ENCODE data around the gene NFE2L2. TPM values are rescaled to one million over a fixed set of nuclear protein-coding genes. Genes with fewer than 3 reads are reported as not detected.

Gene NFE2L2
- total and polyA plus RNA-seq, 2 donors (not counting 3 experiments of a cell fraction or from before 2014, with no cell fraction given): 57.1 to 66.2 TPM

DNA sequence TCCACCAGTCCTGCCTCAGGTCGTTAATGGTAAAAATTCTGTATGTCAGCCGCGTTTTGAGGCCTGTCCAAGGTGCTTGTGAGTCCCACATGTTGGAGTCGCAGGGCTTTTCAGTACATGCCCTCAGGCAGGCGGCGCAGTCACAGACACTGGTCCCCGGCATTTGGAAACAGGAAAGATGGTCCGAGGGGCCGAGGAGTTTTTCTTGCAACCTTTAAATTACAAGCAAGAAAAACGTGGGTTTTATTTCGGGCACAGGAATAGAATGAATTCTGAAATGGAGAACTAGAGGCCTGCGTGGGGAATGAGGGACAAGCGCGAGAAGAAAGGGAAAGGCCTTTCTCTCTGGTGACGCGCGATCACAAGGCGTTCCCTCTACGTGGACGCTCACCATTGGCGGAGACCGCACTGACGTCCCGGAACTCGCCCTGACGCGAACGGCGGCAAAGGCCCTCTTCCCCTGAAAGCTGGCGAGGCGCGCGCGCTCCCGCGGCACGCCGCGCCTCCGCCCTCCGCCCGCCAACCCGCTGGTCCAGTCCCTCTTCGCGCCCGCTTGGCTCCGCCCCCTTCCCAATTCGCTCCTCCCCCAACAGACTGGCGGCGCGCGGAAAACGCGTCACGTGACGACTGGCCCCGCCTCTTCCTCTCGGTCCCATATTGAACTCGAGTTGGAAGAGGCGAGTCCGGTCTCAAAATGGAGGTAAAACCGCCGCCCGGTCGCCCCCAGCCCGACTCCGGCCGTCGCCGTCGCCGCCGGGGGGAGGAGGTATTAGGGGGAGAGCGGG, 52.2 kb downstream of the NFE2L2 start, which contains the start of gene HNRNPA3:
Gene HNRNPA3 (plus strand): TSS at position 689 of the 785 bp plus-strand sequence. CDS start 6 bp downstream, at position 695.
- intact Hi-C loops (cut with micrococcal nuclease) (loop anchor here (1.0 to 5.0 kb wide), 9 partner anchors 40 to 1081 kb away; no protein-coding TSS in a partner anchor), dilution Hi-C loops (cut with MboI; ENCODE audit: extremely low pct_ligation_motif_present, low sequenced_read_pairs) (no loop called here)
- peak; percentile 92 for FAIRE-seq
- no TSS peak for BruUV-seq (replicated peaks)
- H4K20me1 ChIP-seq (replicated peaks; ENCODE audit: control insufficient read depth, extremely low read depth, insufficient read depth, low read length): peaks cover 22% of the 10 kb centered on the region
- TF ChIP-seq GATA2 (IDR thresholded peaks at IDR 0.05; ENCODE audit: insufficient read depth, insufficient read length, low read depth, low read length) (no peak), POLR2A (IDR thresholded peaks at IDR 0.05; ENCODE audit: low read depth, low read length) (peak; percentile 97), MAX (IDR thresholded peaks at IDR 0.05; ENCODE audit: insufficient read depth, insufficient read length) (peak; percentile 2), FOS (IDR thresholded peaks at IDR 0.05; ENCODE audit: borderline replicate concordance, insufficient read depth, low read length) (no peak), POLR2AphosphoS5 (IDR thresholded peaks at IDR 0.05; ENCODE audit: insufficient read depth, low read depth, low read length) (peak; percentile 88), MYC (IDR thresholded peaks at IDR 0.05; ENCODE audit: low read depth, low read length) (no peak), JUN (IDR thresholded peaks at IDR 0.05; ENCODE audit: borderline replicate concordance, insufficient read depth, insufficient read length, low read depth) (no peak), EZH2 (IDR thresholded peaks at IDR 0.05; ENCODE audit: borderline replicate concordance, low read depth, low read length, severe bottlenecking) (no peak), CTCF (IDR thresholded peaks at IDR 0.05; ENCODE audit: extremely low read depth in 1 of 2, insufficient read depth in 1 of 2, low read depth in 1 of 2, low read length in 2 of 2) (peak in 1 of 2 donors; percentile 2)
- H2AFZ ChIP-seq (ENCODE audit: low read depth, low read length): no peak within 1 kb of the TSS
- H3K4me3 ChIP-seq (replicated peaks in 1 of 3; ENCODE audit: insufficient read depth in 1 of 3, low read depth in 1 of 3, low read length in 3 of 3): peak within 1 kb of the TSS; percentile 99 to 100 (median 100)
- POLR2A ChIA-PET: interaction anchor here (0.8 to 1.7 kb wide), 3 partner anchors 47 to 57 kb away, joined by 4 to 12 read pairs (median 9); partner anchors contain the start of gene NFE2L2
- H3K27me3 ChIP-seq (ENCODE audit: control insufficient read depth in 2 of 2, insufficient read depth in 2 of 2, low read length in 2 of 2): no peaks in the 10 kb centered on the region
- DNase-seq (ENCODE audit: low read depth, low spot score): peak; percentile 100
- peak within 1 kb of the TSS; percentile 100 for H3K27ac ChIP-seq (ENCODE audit: insufficient read depth, low read depth, low read length)
- no peaks in the 10 kb centered on the region for H3K9me1 ChIP-seq (replicated peaks; ENCODE audit: control insufficient read depth, extremely low read depth, insufficient read depth, low read length)
- CTCF ChIA-PET: interaction anchor here (0.6 to 5.0 kb wide), 8 partner anchors 9 to 64 kb away, joined by 3 to 44 read pairs (median 4); no protein-coding TSS in a partner anchor
- peaks cover 54% of the 10 kb centered on the region for H3K79me2 ChIP-seq (ENCODE audit: control insufficient read depth, insufficient read depth, low read length)
- H3K9ac ChIP-seq (replicated peaks; ENCODE audit: extremely low read depth, insufficient read depth, low read length): peak within 1 kb of the TSS; percentile 100
- peaks cover 3 to 19% of the 10 kb centered on the region in 2 experiments for H3K36me3 ChIP-seq (ENCODE audit: control insufficient read depth in 2 of 2, extremely low read depth in 1 of 2, insufficient read depth in 2 of 2, low read length in 2 of 2)
- no peaks in the 10 kb centered on the region for H3K9me3 ChIP-seq (replicated peaks; ENCODE audit: control insufficient read depth, insufficient read depth, low read length)
- peaks cover 33% of the 10 kb centered on the region for H3K4me1 ChIP-seq (ENCODE audit: control insufficient read depth, extremely low read depth, insufficient read depth, low read length)
- peak within 1 kb of the TSS; percentile 100 for H3K4me2 ChIP-seq (ENCODE audit: insufficient read depth, low read length)
